ENCODE measurements around the gene PLAC8. TPM values are rescaled to one million over a fixed set of nuclear protein-coding genes. Genes with fewer than 3 reads are reported as not detected.

The PLAC8 gene
- total RNA-seq, 4 donors from 2014 or later = 17.6 to 130 (median 72.1) TPM

- Histone ChIP-seq H3K27ac (no peak overlapping the region), H3K9me3 (no peaks in the 10 kb centered on the region), H3K36me3 (no peaks in the 10 kb centered on the region), H3K4me3 (no peak overlapping the region), H3K4me1 (no peaks in the 10 kb centered on the region), H3K27me3 (no peaks in the 10 kb centered on the region)
- no peak for DNase-seq
- TF ChIP-seq, protein P1, sequence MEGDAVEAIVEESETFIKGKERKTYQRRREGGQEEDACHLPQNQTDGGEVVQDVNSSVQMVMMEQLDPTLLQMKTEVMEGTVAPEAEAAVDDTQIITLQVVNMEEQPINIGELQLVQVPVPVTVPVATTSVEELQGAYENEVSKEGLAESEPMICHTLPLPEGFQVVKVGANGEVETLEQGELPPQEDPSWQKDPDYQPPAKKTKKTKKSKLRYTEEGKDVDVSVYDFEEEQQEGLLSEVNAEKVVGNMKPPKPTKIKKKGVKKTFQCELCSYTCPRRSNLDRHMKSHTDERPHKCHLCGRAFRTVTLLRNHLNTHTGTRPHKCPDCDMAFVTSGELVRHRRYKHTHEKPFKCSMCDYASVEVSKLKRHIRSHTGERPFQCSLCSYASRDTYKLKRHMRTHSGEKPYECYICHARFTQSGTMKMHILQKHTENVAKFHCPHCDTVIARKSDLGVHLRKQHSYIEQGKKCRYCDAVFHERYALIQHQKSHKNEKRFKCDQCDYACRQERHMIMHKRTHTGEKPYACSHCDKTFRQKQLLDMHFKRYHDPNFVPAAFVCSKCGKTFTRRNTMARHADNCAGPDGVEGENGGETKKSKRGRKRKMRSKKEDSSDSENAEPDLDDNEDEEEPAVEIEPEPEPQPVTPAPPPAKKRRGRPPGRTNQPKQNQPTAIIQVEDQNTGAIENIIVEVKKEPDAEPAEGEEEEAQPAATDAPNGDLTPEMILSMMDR (IDR thresholded peaks at IDR 0.05) = no peak
- no peak for TF ChIP-seq POLR2A (IDR thresholded peaks at IDR 0.05)
- intact Hi-C loops (cut with DNase I) = no loop called here
- 78 to 87% methylated on average over 5 of the region's 5 CpGs for WGBS, 2 donors
Observed at GRCh38 chr4:83121246-83121645, 6.7 kb upstream of the PLAC8 start.

GRCh38 chr4:83118869-83119268 is 4.3 kb upstream of the PLAC8 start:
- H3K4me1 ChIP-seq = peaks cover 0 to 14% (median 0%) of the 10 kb centered on the region in 3 donors
- TF ChIP-seq, protein P1 (IDR thresholded peaks at IDR 0.05) = no peak
- no peak for TF ChIP-seq POLR2A (IDR thresholded peaks at IDR 0.05)
- intact Hi-C loops (cut with DNase I) = no loop called here
- no peaks in the 10 kb centered on the region for H3K36me3 ChIP-seq
- DNase-seq = no peak
- H3K4me3 ChIP-seq = no peak overlapping the region
- WGBS, 2 donors = 72 to 78% methylated on average over 2 of the region's 2 CpGs
- H3K9me3 ChIP-seq = no peaks in the 10 kb centered on the region
- no peak overlapping the region for H3K27ac ChIP-seq
- no peaks in the 10 kb centered on the region for H3K27me3 ChIP-seq

- H3K36me3 ChIP-seq = no peaks in the 10 kb centered on the region
- H3K4me1 ChIP-seq = peaks cover 0 to 24% (median 0%) of the 10 kb centered on the region in 3 donors
- WGBS, 2 donors = 78 to 90% methylated on average over 8 of the region's 8 CpGs
- no peak overlapping the region for H3K4me3 ChIP-seq
- no peak for TF ChIP-seq POLR2A (IDR thresholded peaks at IDR 0.05)
- TF ChIP-seq, protein P1 (IDR thresholded peaks at IDR 0.05) = no peak
- no peaks in the 10 kb centered on the region for H3K9me3 ChIP-seq
- no peaks in the 10 kb centered on the region for H3K27me3 ChIP-seq
- intact Hi-C loops (cut with DNase I) = no loop called here
- peak overlapping the region in 1 of 4 donors; percentile 72 for H3K27ac ChIP-seq
- no peak for DNase-seq
Observed at GRCh38 chr4:83115656-83116285, 1.2 kb upstream of the PLAC8 start.

DNA sequence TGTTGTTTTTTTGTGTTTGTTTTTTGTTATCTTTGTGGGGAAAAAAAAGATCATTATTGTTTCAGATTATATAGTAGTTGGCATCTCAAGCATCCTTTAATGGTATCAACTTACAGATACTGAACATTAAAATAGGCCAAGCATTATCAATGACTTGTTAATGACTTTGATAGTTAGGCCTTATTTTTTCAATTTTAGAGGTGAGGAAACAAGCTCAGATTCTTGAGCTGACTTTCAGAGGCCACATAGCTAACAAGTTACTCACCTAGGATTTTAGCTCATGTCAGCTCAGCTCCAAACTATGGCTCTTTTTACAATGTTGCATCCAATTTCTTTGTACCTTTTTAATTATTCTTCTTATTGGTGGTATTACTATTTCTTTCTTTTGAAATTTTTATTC is 471 bp upstream of the PLAC8 start:
- H3K9me3 ChIP-seq = no peaks in the 10 kb centered on the region
- H3K36me3 ChIP-seq = no peaks in the 10 kb centered on the region
- H3K4me3 ChIP-seq = peak overlapping the region in 2 of 4 donors; percentile 23 to 28
- H3K27ac ChIP-seq = peak overlapping the region in 3 of 4 donors; percentile 43 to 72 (median 52)
- DNase-seq = no peak
- intact Hi-C loops (cut with DNase I) = no loop called here
- no peaks in the 10 kb centered on the region for H3K27me3 ChIP-seq
- peaks cover 0 to 32% (median 0%) of the 10 kb centered on the region in 3 donors for H3K4me1 ChIP-seq
- TF ChIP-seq POLR2A (IDR thresholded peaks at IDR 0.05) = no peak
- TF ChIP-seq, protein P1 (IDR thresholded peaks at IDR 0.05) = no peak

DNA sequence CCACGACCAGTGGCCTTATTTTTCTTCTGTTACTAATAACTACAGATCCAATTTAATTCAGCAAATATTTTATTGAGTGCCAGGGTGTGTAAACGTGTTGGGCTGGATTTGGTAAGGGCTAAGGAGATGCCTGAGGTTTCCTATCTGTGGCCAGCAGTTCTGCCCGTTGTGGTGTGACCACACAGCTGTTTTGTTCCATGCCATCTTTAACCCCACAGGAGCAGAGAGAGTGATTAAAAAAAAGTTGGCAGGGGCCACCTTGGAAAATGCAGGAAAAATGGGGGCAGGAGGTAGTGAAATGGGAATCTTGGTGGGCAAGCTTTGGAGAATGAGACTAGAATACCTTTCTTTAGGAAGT is 1.1 kb downstream of the PLAC8 start:
- H3K27ac ChIP-seq = peak overlapping the region in 3 of 4 donors; percentile 28 to 72 (median 52)
- intact Hi-C loops (cut with DNase I) = no loop called here

More for the DNA sequence above, 1.1 kb downstream of the PLAC8 start:
- no peaks in the 10 kb centered on the region for H3K9me3 ChIP-seq
- WGBS, 2 donors = 45 to 62% methylated on average over 3 of the region's 3 CpGs
- no peaks in the 10 kb centered on the region for H3K27me3 ChIP-seq
- H3K4me3 ChIP-seq = peak overlapping the region; percentile 5 to 38 (median 26)
- no peak for DNase-seq
- peaks cover 0 to 43% (median 4%) of the 10 kb centered on the region in 3 donors for H3K4me1 ChIP-seq
- TF ChIP-seq POLR2A (IDR thresholded peaks at IDR 0.05) = no peak
- TF ChIP-seq, protein P1 (IDR thresholded peaks at IDR 0.05) = no peak
- no peaks in the 10 kb centered on the region for H3K36me3 ChIP-seq

Measured in esophagus squamous epithelium (tissue), 5 donors.